Stimulated activated naive CD8-positive, alpha-beta T cell treated with anti-CD3 and anti-CD28 coated beads, Interleukin-15, Interleukin-2, amounts not matched to agents 100 ng/mL and 50 ng/mL, for 24 hours (primary cell): ENCODE measurements around the gene GOLGA3.
"Not testable (repeated sequence)": the region's sequence is repeated elsewhere in the genome, so short reads cannot be mapped to it uniquely, and the experiment has no call there.

Experiments used
- H3K27ac Mint-ChIP-seq: one replicate; pipeline ENCODE4 v1.8.0; 2021; ENCODE audit warnings: mild to moderate bottlenecking, mixed read lengths
- H3K27me3 Mint-ChIP-seq: one replicate; pipeline ENCODE4 v1.8.0; 2021; ENCODE audit warnings: mixed read lengths
- H3K36me3 Mint-ChIP-seq: one replicate; pipeline ENCODE4 v1.8.0; 2021; ENCODE audit warnings: low read depth, mixed read lengths
- H3K4me1 Mint-ChIP-seq: one replicate; pipeline ENCODE4 v1.8.0; 2021; ENCODE audit warnings: low read depth, mixed read lengths
- H3K4me3 Mint-ChIP-seq: one replicate; pipeline ENCODE4 v1.8.0; 2021; ENCODE audit warnings: mild to moderate bottlenecking, mixed read lengths
- H3K9me3 Mint-ChIP-seq: one replicate; pipeline ENCODE4 v1.8.0; 2021; ENCODE audit warnings: mixed read lengths

Gene GOLGA3

DNA sequence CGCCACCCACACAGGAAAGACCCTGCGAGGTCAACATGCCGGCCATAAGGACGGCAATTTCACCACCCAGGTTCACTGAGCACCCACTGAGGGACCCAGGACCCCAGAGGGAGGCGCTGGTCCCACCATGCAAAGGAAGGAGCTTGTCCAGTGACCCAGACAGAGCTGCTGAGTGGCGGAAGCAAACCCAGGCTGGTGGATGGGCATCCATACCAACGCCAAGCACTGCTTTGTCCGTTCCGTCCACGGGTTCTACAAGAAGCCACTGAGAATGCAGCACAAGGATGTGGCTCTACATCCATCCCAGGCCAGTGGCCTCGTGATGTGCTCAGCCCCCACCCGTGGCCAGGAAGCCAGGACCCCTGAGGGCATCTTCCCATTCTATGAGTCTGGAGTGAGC lies 23.8 kb upstream of the GOLGA3 start:
- peaks cover 52% of the 10 kb centered on the region for H3K36me3 Mint-ChIP-seq
- no peaks in the 10 kb centered on the region for H3K27me3 Mint-ChIP-seq
- H3K4me3 Mint-ChIP-seq: no peak overlapping the region
- no peaks in the 10 kb centered on the region for H3K9me3 Mint-ChIP-seq
- peaks cover 12% of the 10 kb centered on the region for H3K4me1 Mint-ChIP-seq
- H3K27ac Mint-ChIP-seq: no peak overlapping the region

- Mint-ChIP-seq H3K27me3 (no peaks in the 10 kb centered on the region), H3K9me3 (no peaks in the 10 kb centered on the region), H3K4me1 (peaks cover 13% of the 10 kb centered on the region), H3K36me3 (peaks cover 56% of the 10 kb centered on the region), H3K27ac (no peak overlapping the region), H3K4me3 (no peak overlapping the region)
These were observed 22.8 kb upstream of the GOLGA3 start for GRCh38 chr12:132851465-132851864.

DNA sequence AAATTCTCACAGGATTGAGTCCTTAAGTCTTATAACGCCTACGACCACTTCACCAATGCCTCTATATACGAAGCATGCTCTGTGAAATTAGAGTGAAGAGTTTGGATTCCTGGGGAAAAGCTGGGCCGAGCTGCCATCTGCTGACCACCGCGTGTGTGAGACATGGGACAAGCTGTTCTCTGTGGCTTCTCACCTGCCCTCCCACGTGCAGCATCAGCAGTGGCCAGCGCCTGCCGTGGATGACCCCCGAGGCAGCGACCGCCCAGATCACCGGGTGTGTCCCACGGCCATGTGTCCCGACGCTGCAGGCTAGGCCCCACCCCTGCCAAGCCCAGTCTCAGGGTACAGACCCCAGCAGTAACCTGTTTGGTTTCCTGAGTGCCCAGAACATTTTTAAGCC lies 21.6 kb upstream of the GOLGA3 start:
- Mint-ChIP-seq H3K4me3 (no peak overlapping the region), H3K4me1 (peaks cover 13% of the 10 kb centered on the region), H3K27ac (no peak overlapping the region), H3K9me3 (no peaks in the 10 kb centered on the region), H3K27me3 (no peaks in the 10 kb centered on the region), H3K36me3 (peaks cover 54% of the 10 kb centered on the region)

DNA sequence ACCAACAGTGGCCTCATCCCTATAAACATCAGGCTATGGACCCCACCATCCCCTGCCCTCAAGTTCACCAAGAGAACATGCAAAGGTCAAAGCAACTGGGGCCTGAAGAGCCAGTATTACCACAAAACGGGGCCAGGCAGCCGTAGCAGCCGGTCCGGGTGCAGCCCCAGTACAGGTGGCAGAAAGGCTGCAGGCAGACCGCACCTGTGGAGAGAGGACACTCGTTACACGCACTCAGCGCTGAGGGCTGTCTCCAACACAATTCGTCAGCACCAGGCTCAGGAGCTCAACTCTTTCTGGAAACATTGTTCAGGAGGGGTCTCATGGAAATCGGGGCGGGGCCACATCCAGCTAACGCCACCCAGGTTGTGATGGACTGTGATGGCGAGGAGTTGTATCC lies 19.9 kb upstream of the GOLGA3 start:
- no peak overlapping the region for H3K27ac Mint-ChIP-seq
- H3K4me3 Mint-ChIP-seq: no peak overlapping the region
- H3K9me3 Mint-ChIP-seq: no peaks in the 10 kb centered on the region

GRCh38 chr12:132847363-132848356 lies 19.0 kb upstream of the GOLGA3 start:
- Mint-ChIP-seq H3K4me3 (no peak overlapping the region), H3K36me3 (peaks cover 51% of the 10 kb centered on the region), H3K9me3 (no peaks in the 10 kb centered on the region), H3K27ac (no peak overlapping the region), H3K27me3 (no peaks in the 10 kb centered on the region), H3K4me1 (peaks cover 13% of the 10 kb centered on the region)

More for the DNA sequence above, 19.9 kb upstream of the GOLGA3 start:
- Mint-ChIP-seq H3K36me3 (peaks cover 45% of the 10 kb centered on the region), H3K4me1 (peaks cover 13% of the 10 kb centered on the region), H3K27me3 (no peaks in the 10 kb centered on the region)

GRCh38 chr12:132844681-132845080 lies 16.0 kb upstream of the GOLGA3 start:
- H3K36me3 Mint-ChIP-seq: peaks cover 65% of the 10 kb centered on the region
- peaks cover 13% of the 10 kb centered on the region for H3K4me1 Mint-ChIP-seq
- not testable (repeated sequence) for H3K27me3 Mint-ChIP-seq, H3K9me3 Mint-ChIP-seq, H3K27ac Mint-ChIP-seq, H3K4me3 Mint-ChIP-seq

DNA sequence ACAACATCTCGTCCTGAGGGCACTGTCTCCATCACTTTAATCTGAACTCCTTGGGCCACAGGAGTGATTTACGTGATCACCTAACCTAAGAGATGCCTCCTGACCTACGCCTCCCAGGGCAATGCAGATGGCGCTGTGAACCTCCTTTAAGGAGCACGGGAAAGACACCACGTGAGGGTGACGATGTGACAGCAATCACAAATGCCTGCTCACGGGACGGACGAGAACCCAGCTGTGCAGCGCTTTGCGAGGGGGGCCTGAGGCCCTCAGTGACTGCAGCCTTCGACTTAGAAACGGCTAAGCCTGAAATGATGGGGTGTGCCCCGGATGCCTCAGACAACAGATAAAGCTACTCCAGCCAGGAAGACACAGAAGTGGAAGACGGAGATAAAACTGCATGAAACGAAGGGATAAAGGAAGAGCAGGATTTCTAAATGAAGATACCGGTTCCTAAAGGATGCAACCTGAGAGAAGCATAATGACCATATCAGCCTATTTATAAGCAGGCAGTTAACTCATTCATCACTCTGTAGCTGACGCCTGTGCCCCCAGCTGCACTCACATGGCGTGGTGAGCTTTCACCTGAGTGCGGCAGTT lies 13.9 kb upstream of the GOLGA3 start:
- Mint-ChIP-seq H3K9me3 (no peaks in the 10 kb centered on the region), H3K27ac (no peak overlapping the region), H3K4me3 (no peak overlapping the region), H3K4me1 (peaks cover 2% of the 10 kb centered on the region), H3K27me3 (no peaks in the 10 kb centered on the region), H3K36me3 (peaks cover 60% of the 10 kb centered on the region)

DNA sequence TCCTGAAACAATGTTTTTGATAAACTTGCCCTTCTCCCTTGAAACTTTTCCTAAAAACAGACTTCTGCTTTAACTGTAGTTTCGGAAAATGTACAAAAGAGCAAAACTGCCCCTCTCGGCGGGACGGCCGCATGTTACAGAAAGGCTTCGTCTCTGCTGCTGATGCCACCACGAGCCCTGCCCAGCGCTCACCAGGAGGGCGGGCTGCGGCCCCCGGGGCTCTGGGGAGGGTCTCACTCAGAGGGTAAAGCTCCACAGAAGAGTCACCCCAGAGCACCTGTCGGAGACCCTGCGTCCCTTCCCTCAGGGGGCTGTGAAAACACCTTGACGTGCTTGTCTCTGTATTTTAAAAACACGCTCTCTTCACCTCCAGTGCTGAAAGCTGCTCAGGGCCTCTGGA lies 12.5 kb upstream of the GOLGA3 start:
- Mint-ChIP-seq H3K27ac (no peak overlapping the region), H3K36me3 (peaks cover 57% of the 10 kb centered on the region), H3K4me1 (peaks cover 10% of the 10 kb centered on the region), H3K27me3 (no peaks in the 10 kb centered on the region), H3K9me3 (no peaks in the 10 kb centered on the region), H3K4me3 (no peak overlapping the region)

DNA sequence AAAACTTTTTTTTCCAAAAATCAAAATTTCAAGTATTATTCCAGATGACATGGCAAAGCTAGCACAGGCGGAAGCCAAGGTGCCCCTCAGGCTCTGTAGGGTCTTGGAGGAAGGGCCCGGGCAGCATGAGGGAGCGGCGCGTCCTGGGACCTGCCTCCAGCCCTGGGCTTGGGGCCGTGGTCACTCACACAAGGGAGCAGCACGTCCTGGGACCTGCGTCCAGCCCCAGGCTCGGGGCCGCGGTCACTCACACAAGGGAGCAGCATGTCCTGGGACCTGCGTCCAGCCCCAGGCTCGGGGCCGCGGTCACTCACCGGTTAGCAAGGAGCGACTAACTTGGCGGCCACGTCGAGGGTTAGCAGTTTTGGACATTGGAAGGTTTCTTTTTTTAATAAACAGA lies 11.9 kb upstream of the GOLGA3 start:
- Mint-ChIP-seq H3K9me3 (no peaks in the 10 kb centered on the region), H3K4me1 (peaks cover 10% of the 10 kb centered on the region), H3K4me3 (no peak overlapping the region), H3K27me3 (no peaks in the 10 kb centered on the region), H3K36me3 (peaks cover 51% of the 10 kb centered on the region), H3K27ac (no peak overlapping the region)

- H3K4me1 Mint-ChIP-seq: peaks cover 19% of the 10 kb centered on the region
- no peaks in the 10 kb centered on the region for H3K27me3 Mint-ChIP-seq
- H3K36me3 Mint-ChIP-seq: peaks cover 50% of the 10 kb centered on the region
- H3K9me3 Mint-ChIP-seq: no peaks in the 10 kb centered on the region
- H3K4me3 Mint-ChIP-seq: no peak overlapping the region
- no peak overlapping the region for H3K27ac Mint-ChIP-seq
These were observed 11.0 kb upstream of the GOLGA3 start for GRCh38 chr12:132839558-132840235.

DNA sequence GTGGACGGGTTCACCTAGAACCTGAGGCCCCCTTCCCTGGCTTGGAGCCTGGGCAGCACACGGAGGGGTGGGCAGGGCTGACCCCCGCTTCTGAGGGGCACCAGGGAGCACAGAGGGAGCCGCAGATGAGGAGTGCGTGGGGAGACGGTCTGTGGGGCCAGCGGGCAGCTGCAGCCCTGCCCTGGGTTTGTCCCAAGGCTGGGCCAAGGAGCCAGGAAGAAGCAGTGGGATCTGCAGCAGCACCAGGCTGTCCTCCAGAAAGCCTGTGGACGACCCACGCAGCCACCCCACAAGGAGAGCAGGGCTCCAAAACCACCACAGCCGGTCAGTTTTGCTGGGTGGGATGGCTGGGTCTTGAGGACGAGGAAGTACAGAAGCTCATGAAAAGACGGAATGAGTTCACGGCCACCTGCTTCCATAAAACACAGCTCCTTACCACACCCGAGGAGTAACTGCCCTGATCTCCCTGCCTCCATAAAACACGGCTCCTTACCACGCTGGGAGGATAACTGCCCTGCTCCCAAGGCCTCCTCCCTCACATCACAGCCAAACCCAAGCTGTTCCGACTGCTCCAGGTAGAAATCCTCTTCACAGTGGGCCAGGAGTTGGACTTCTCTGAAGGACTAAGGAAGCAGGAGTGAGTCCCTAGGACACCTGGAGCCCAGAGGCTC lies 9.9 kb upstream of the GOLGA3 start:
- H3K4me3 Mint-ChIP-seq: no peak overlapping the region
- no peak overlapping the region for H3K27ac Mint-ChIP-seq
- H3K36me3 Mint-ChIP-seq: peaks cover 44% of the 10 kb centered on the region
- H3K4me1 Mint-ChIP-seq: peaks cover 30% of the 10 kb centered on the region
- H3K9me3 Mint-ChIP-seq: no peaks in the 10 kb centered on the region
- no peaks in the 10 kb centered on the region for H3K27me3 Mint-ChIP-seq

- Mint-ChIP-seq H3K36me3 (peaks cover 43% of the 10 kb centered on the region), H3K4me1 (peaks cover 34% of the 10 kb centered on the region), H3K4me3 (no peak overlapping the region)
These were observed 9.2 kb upstream of the GOLGA3 start for GRCh38 chr12:132837693-132838409.

DNA sequence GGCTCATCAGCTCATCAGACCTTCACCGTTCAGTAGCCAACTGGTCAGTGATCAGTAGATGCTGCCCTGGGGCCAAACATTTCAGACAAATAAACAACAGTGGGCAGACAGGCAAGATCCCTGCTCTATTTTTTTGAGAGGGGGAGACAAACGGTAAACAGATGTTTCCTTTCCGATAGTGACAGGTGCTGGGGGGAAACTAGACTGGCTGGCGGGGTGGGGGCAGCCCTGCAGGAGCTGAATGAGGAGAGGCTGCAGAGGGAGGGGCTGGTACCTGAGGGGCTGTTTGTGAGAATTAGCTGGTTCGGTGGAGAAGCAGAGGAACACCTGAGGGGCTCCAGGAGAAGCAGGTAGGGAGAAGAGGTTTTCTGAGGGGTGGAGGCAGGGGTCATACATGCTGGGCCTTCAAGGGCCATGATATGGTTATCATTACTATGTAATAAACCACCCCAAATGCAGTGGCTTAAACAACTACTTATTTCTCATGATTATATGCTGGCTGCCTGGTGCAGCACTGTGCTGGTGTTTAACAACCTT lies 8.2 kb upstream of the GOLGA3 start:
- Mint-ChIP-seq H3K27ac (peak overlapping the region; percentile 74), H3K4me3 (peak overlapping the region; percentile 68)

More at GRCh38 chr12:132837693-132838409, 9.2 kb upstream of the GOLGA3 start:
- H3K27ac Mint-ChIP-seq: no peak overlapping the region
- H3K27me3 Mint-ChIP-seq: no peaks in the 10 kb centered on the region
- H3K9me3 Mint-ChIP-seq: no peaks in the 10 kb centered on the region

DNA sequence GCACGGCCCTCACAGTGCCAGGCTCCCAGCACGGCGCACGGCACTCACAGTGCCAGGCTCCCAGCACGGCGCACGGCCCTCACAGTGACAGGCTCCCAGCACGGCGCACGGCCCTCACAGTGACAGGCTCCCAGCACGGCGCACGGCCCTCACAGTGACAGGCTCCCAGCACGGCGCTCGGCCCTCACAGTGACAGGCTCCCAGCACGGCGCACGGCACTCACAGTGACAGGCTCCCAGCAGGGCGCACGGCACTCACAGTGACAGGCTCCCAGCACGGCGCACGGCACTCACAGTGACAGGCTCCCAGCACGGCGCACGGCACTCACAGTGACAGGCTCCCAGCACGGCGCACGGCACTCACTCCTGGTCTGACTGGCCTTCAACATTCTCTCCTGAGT lies 7.6 kb upstream of the GOLGA3 start:
- H3K9me3 Mint-ChIP-seq, H3K27me3 Mint-ChIP-seq, H3K27ac Mint-ChIP-seq: not testable (repeated sequence)
- Mint-ChIP-seq H3K36me3 (peaks cover 40% of the 10 kb centered on the region), H3K4me1 (peaks cover 34% of the 10 kb centered on the region), H3K4me3 (peak overlapping the region; percentile 68)

More for the DNA sequence above, 8.2 kb upstream of the GOLGA3 start:
- Mint-ChIP-seq H3K4me1 (peaks cover 34% of the 10 kb centered on the region), H3K9me3 (no peaks in the 10 kb centered on the region), H3K36me3 (peaks cover 42% of the 10 kb centered on the region), H3K27me3 (no peaks in the 10 kb centered on the region)
